ENCODE data around the gene TOR2A.

DNA sequence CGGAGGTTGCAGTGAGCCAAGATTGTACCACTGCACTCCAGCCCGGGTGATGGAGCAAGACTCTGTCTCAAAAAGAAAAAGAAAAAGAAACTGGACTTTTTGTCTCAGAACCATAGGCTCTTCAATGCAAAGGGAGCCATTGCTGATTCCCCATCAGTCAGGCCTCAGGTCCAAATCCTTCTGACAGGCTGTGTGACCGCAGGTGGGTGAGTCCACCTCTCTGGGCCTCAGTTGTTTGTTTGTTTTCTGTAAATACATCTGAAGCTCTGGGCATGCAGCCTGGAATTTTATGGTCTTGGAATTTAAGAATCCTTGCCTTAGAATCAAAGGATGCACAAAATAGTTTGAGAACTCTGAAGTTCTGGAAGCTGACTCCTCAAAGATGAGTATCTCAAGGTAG lies 21.1 kb upstream of the TOR2A start:
- TF ChIP-seq CTCF (IDR thresholded peaks at IDR 0.05) (no peak), POLR2A (IDR thresholded peaks at IDR 0.05) (no peak)

All from breast epithelium (tissue), 3 donors.